B cell (primary cell): ENCODE measurements around the gene GFPT1. TPM values are rescaled to one million over a fixed set of nuclear protein-coding genes. Genes with fewer than 3 reads are reported as not detected.
"Not testable (repeated sequence)": the region's sequence is repeated elsewhere in the genome, so short reads cannot be mapped to it uniquely, and the experiment has no call there.

Experiments used
- ATAC-seq: fragments of 200-7000 bp; cut with Tn5 transposase; one replicate; pipeline ENCODE4 v1.10.0; 2021; ENCODE audit warnings: low read depth, mild to moderate bottlenecking, moderate number of reproducible peaks, moderate library complexity
- CTCF ChIA-PET: fragments of 350-600 bp; sonication (Branson Sonifier 250); formaldehyde crosslinking; loops from one replicate; lab custom pipeline; 2021; ENCODE audit warnings: antibody characterized with exemption, inconsistent platforms; lab: Charles Lee
- POLR2A ChIA-PET: fragments of 350-600 bp; sonication (Branson Sonifier 250); formaldehyde crosslinking; loops from one replicate; lab custom pipeline; 2021; ENCODE audit warnings: antibody characterized with exemption; lab: Charles Lee
- DNase-seq: peaks from one replicate; pipeline ENCODE4 v3.0.0; 2013
- H2AFZ ChIP-seq: 2 replicates; pipeline ENCODE4 v1.6.1; 2012; ENCODE audit warnings: mild to moderate bottlenecking, low read depth, low read length; ENCODE audit not compliant: insufficient read depth, poor library complexity, severe bottlenecking
- H3K27ac ChIP-seq, 2 donors: 1 replicate in 1 of 2; 2 replicates in 1 of 2; pipeline ENCODE4 v1.5.1; 2012 to 2013; ENCODE audit warnings: low read length in 2 of 2, mild to moderate bottlenecking in 2 of 2, moderate library complexity in 1 of 2
- H3K27me3 ChIP-seq, 4 experiments: fragments of 200-600 bp in 1 of 4; sonication (generic) in 1 of 4; replicated peaks in 1 of 4; 1 replicate in 2 of 4; 2 replicates in 2 of 4; pipeline versions ENCODE4 v1.6.1 to v1.7.0; 2013 to 2016; ENCODE audit warnings: low read length in 3 of 4, mild to moderate bottlenecking in 2 of 4, mixed read lengths in 1 of 4, moderate library complexity in 1 of 4; ENCODE audit not compliant: insufficient read depth in 4 of 4, control insufficient read depth in 3 of 4; ENCODE audit errors: control extremely low read depth in 1 of 4
- H3K36me3 ChIP-seq, 2 experiments: replicated peaks in 1 of 2; 1 replicate in 1 of 2; 2 replicates in 1 of 2; pipeline versions ENCODE4 v1.6.1 to v1.7.1; 2013; ENCODE audit warnings: low read length in 1 of 2; ENCODE audit not compliant: insufficient read depth in 2 of 2, control insufficient read depth in 1 of 2; ENCODE audit errors: control extremely low read depth in 1 of 2, extremely low read depth in 1 of 2
- H3K4me1 ChIP-seq, 2 donors: fragments of 200-600 bp in 1 of 2; sonication (generic) in 1 of 2; 1 replicate in 1 of 2; 2 replicates in 1 of 2; pipeline versions ENCODE4 v1.5.1 to v1.6.1; 2013 to 2017; ENCODE audit warnings: low read length in 2 of 2; ENCODE audit not compliant: control insufficient read depth in 2 of 2, insufficient read depth in 2 of 2
- H3K4me2 ChIP-seq: replicated peaks from 2 replicates; pipeline ENCODE3; 2012; ENCODE audit warnings: mild to moderate bottlenecking, low read depth, low read length; ENCODE audit not compliant: poor library complexity, severe bottlenecking
- H3K4me3 ChIP-seq, 5 experiments: fragments of 200-600 bp in 1 of 5; sonication (generic) in 1 of 5; 1 replicate in 3 of 5; 2 replicates in 2 of 5; pipeline versions ENCODE4 v1.5.1 to v1.7.0; 2011 to 2016; ENCODE audit warnings: low read length in 4 of 5, mild to moderate bottlenecking in 4 of 5, low read depth in 2 of 5, control low read depth in 1 of 5, moderate library complexity in 1 of 5; ENCODE audit not compliant: insufficient read depth in 1 of 5; ENCODE audit errors: control extremely low read depth in 1 of 5, extremely low read depth in 1 of 5
- H3K79me2 ChIP-seq: fragments of 200-600 bp; sonication (generic); one replicate; pipeline ENCODE4 v1.6.0; 2016; ENCODE audit warnings: low read length; ENCODE audit not compliant: control insufficient read depth, insufficient read depth
- H3K9ac ChIP-seq: fragments of 200-600 bp; sonication (generic); 2 replicates; pipeline ENCODE4 v1.6.1; 2017; ENCODE audit warnings: mild to moderate bottlenecking, low read length, moderate library complexity
- H3K9me3 ChIP-seq, 3 donors: one replicate each; pipeline versions ENCODE4 v1.6.1 to v1.7.1; 2013; ENCODE audit warnings: low read length in 2 of 3; ENCODE audit not compliant: control insufficient read depth in 2 of 3, insufficient read depth in 1 of 3; ENCODE audit errors: control extremely low read depth in 1 of 3
- H4K20me1 ChIP-seq: 2 replicates; pipeline ENCODE4 v1.6.0; 2012; ENCODE audit warnings: mild to moderate bottlenecking, low read length; ENCODE audit not compliant: insufficient read depth, control insufficient read depth, poor library complexity, severe bottlenecking
- H3K27ac Mint-ChIP-seq: one replicate; pipeline ENCODE4 v1.8.0; 2021; ENCODE audit warnings: mixed read lengths
- H3K27me3 Mint-ChIP-seq: one replicate; pipeline ENCODE4 v1.8.0; 2021; ENCODE audit warnings: mixed read lengths
- H3K4me1 Mint-ChIP-seq: one replicate; pipeline ENCODE4 v1.8.0; 2021; ENCODE audit warnings: mixed read lengths
- H3K4me3 Mint-ChIP-seq: one replicate; pipeline ENCODE4 v1.8.0; 2021; ENCODE audit warnings: mixed read lengths
- H3K9me3 Mint-ChIP-seq: one replicate; pipeline ENCODE4 v1.8.0; 2022; ENCODE audit warnings: mixed read lengths; ENCODE audit not compliant: insufficient read depth
- CTCF ChIP-seq: fragments of 200-600 bp; IDR thresholded peaks from one replicate; pipeline ENCODE4 v1.8.0; 2022; ENCODE audit warnings: antibody characterized with exemption, mild to moderate bottlenecking
- EZH2 ChIP-seq: IDR thresholded peaks from 2 replicates; pipeline ENCODE4 v1.6.1; 2012; ENCODE audit warnings: borderline replicate concordance, low read depth, mild to moderate bottlenecking, moderate library complexity, low read length; ENCODE audit not compliant: insufficient read depth, poor library complexity, severe bottlenecking
- WGBS: methylation state at CpG from one replicate; pipeline ENCODE4 v1.1.5; 2013; ENCODE audit warnings: missing lambda C conversion rate; ENCODE audit not compliant: insufficient coverage; 5-methylcytosine and 5-hydroxymethylcytosine counted together
- intact Hi-C: fragments of 100-400 bp; cut with micrococcal nuclease; formaldehyde crosslinking; loops from one replicate; pipeline ENCODE4 v1.10.0; 2022
- polyA plus RNA-seq: library from polyadenylated mRNA; depleted of rRNA; stranded (reverse); fragments of >200 nt; gene quantifications from 2 replicates; pipeline ENCODE4 v1.2.3, GENCODE V29; 2012
- total RNA-seq, 2 donors: library from RNA; stranded (reverse); fragments of 120-200 nt in 1 of 2; gene quantifications; 1 replicate in 1 of 2; 2 replicates in 1 of 2; pipeline versions ENCODE4 v1.2.3 to v1.2.4, GENCODE V29; 2013 to 2022

The GFPT1 gene
- total and polyA plus RNA-seq, 2 donors (not counting 1 experiment from before 2014, with no cell fraction given) = 2.8 to 18.1 TPM

GRCh38 chr2:69354976-69355375 lies 32.1 kb downstream of the GFPT1 start:
- CTCF ChIA-PET, H4K20me1 ChIP-seq, H3K27ac ChIP-seq, H3K79me2 ChIP-seq, H3K4me3 ChIP-seq, DNase-seq, H3K4me2 ChIP-seq, H3K9me3 Mint-ChIP-seq, H3K9ac ChIP-seq, H3K4me3 Mint-ChIP-seq, H2AFZ ChIP-seq, intact Hi-C loops, H3K4me1 ChIP-seq, H3K27me3 ChIP-seq, H3K9me3 ChIP-seq, ATAC-seq, H3K27me3 Mint-ChIP-seq, H3K27ac Mint-ChIP-seq, H3K4me1 Mint-ChIP-seq, POLR2A ChIA-PET: not testable (repeated sequence)
- H3K36me3 ChIP-seq = peaks cover 3 to 62% of the 10 kb centered on the region in 2 experiments
- WGBS = 100% methylated on average over 1 of the region's 3 CpGs

- TF ChIP-seq CTCF = no peak
- no peak for TF ChIP-seq EZH2
- Mint-ChIP-seq H3K27me3 (no peaks in the 10 kb centered on the region), H3K9me3 (no peaks in the 10 kb centered on the region), H3K27ac (no peak overlapping the region), H3K4me1 (no peaks in the 10 kb centered on the region), H3K4me3 (no peak overlapping the region)
- H3K4me1 ChIP-seq = no peaks in the 10 kb centered on the region
- no peaks in the 10 kb centered on the region for H4K20me1 ChIP-seq
- H3K4me3 ChIP-seq = no peak overlapping the region
- H3K9me3 ChIP-seq = no peaks in the 10 kb centered on the region
- ChIA-PET CTCF (no interaction called here), POLR2A (no interaction called here)
- H3K9ac ChIP-seq = no peak overlapping the region
- peaks cover 7 to 63% of the 10 kb centered on the region in 2 experiments for H3K36me3 ChIP-seq
- WGBS = 100% methylated on average over 3 of the region's 5 CpGs
- ATAC-seq = no peak
- no peaks in the 10 kb centered on the region for H3K79me2 ChIP-seq
- intact Hi-C loops = no loop called here
- no peak overlapping the region for H3K4me2 ChIP-seq
- DNase-seq = no peak
- H3K27ac ChIP-seq = no peak overlapping the region
- no peak overlapping the region for H2AFZ ChIP-seq
- no peaks in the 10 kb centered on the region for H3K27me3 ChIP-seq
Measured at GRCh38 chr2:69353360-69353759, 33.7 kb downstream of the GFPT1 start.
